HT-29 (cell line): ENCODE measurements around the gene PCDHAC1. TPM values are rescaled to one million over a fixed set of nuclear protein-coding genes. Genes with fewer than 3 reads are reported as not detected.
A peak's percentile ranks its signal among the peaks of the same experiment; 100 is the strongest.
"Not testable (repeated sequence)": the region's sequence is repeated elsewhere in the genome, so short reads cannot be mapped to it uniquely, and the experiment has no call there.

Source experiments
- DNase-seq: peaks from one replicate; pipeline ENCODE4 v3.0.0-alpha.2; 2015; ENCODE audit warnings: low spot score
- total RNA-seq: library from RNA; depleted of rRNA; stranded (reverse); fragments of >200 nt; shearing (Covaris generic); gene quantifications from 2 replicates; pipeline ENCODE4 v1.2.3, GENCODE V29; 2014; rRNA removed

Gene PCDHAC1
- total RNA-seq, result not detected in 2 replicates

- DNase-seq, result no peak
These were observed at the start of gene PCDHAC1 for GRCh38 chr5:140925806-140926442. Gene PCDHAC1 (plus strand): TSS chr5:140926299. CDS start chr5:140926893, 594 bp downstream.

- DNase-seq, result not testable (repeated sequence)
These were observed 49.4 kb upstream of the PCDHAC1 start for GRCh38 chr5:140876541-140877261.

GRCh38 chr5:140877262-140877581, 48.9 kb upstream of the PCDHAC1 start:
- DNase-seq, result no peak

GRCh38 chr5:140881889-140882590, 44.1 kb upstream of the PCDHAC1 start, which contains the start of gene PCDHA13:
Gene PCDHA13 (plus strand): TSS chr5:140882124. CDS start chr5:140882269, 145 bp downstream.
- no peak for DNase-seq

- DNase-seq, result peak; percentile 42
These were observed 43.6 kb upstream of the PCDHAC1 start for GRCh38 chr5:140882591-140882899.

GRCh38 chr5:140883373-140883772, 42.7 kb upstream of the PCDHAC1 start:
- no peak for DNase-seq

- DNase-seq, result no peak
These were observed 42.0 kb upstream of the PCDHAC1 start for GRCh38 chr5:140883927-140884697.

GRCh38 chr5:140916325-140916724, 9.8 kb upstream of the PCDHAC1 start:
- DNase-seq, result no peak

GRCh38 chr5:140923601-140924000, 2.5 kb upstream of the PCDHAC1 start:
- no peak for DNase-seq

- no peak for DNase-seq
These were observed 536 bp downstream of the PCDHAC1 start for GRCh38 chr5:140926443-140927227.

GRCh38 chr5:140927228-140927573, 1.1 kb downstream of the PCDHAC1 start:
- no peak for DNase-seq

- DNase-seq, result no peak
These were observed 9.0 kb downstream of the PCDHAC1 start for GRCh38 chr5:140934964-140935606.

- no peak for DNase-seq
These were observed 20.5 kb downstream of the PCDHAC1 start for GRCh38 chr5:140946578-140946977.

- no peak for DNase-seq
These were observed 25.5 kb downstream of the PCDHAC1 start for GRCh38 chr5:140951636-140952035.

- no peak for DNase-seq
These were observed 27.1 kb downstream of the PCDHAC1 start for GRCh38 chr5:140953234-140953633.

- DNase-seq, result no peak
These were observed 36.1 kb downstream of the PCDHAC1 start for GRCh38 chr5:140962190-140962589.

- DNase-seq, result no peak
These were observed 38.3 kb downstream of the PCDHAC1 start for GRCh38 chr5:140964356-140964755.

- DNase-seq, result no peak
These were observed 39.8 kb downstream of the PCDHAC1 start for GRCh38 chr5:140965905-140966292.

- DNase-seq, result no peak
These were observed 40.5 kb downstream of the PCDHAC1 start, which contains the start of gene PCDHAC2 for GRCh38 chr5:140966293-140967225. Gene PCDHAC2 (plus strand): TSS chr5:140966476. CDS start chr5:140966767, 291 bp downstream.
